DND-41 (cell line): ENCODE results near the gene CELSR3.

ENCODE experiments used
- ATAC-seq: fragments of 200-7000 bp; cut with Tn5 transposase; 3 replicates; pipeline ENCODE4 v1.9.1; 2021; ENCODE audit warnings: low read depth; ENCODE audit not compliant: insufficient read depth
- DNase-seq: peaks from one replicate; pipeline ENCODE4 v3.0.0-alpha.2; 2020
- H2AFZ ChIP-seq: 2 replicates; pipeline ENCODE4 v1.6.0; 2012; ENCODE audit warnings: low read depth, low read length
- H3K27ac ChIP-seq: 2 replicates; pipeline ENCODE4 v1.5.1; 2012; ENCODE audit warnings: low read length, inconsistent platforms
- H3K27me3 ChIP-seq: fragments of 200-600 bp; sonication (generic); 2 replicates; pipeline ENCODE4 v1.6.0; 2012; ENCODE audit warnings: low read length, mild to moderate bottlenecking, inconsistent platforms; ENCODE audit not compliant: insufficient read depth, poor library complexity
- H3K36me3 ChIP-seq: 2 replicates; pipeline ENCODE4 v1.5.1; 2012; ENCODE audit warnings: low read length, inconsistent platforms; ENCODE audit not compliant: insufficient read depth
- H3K4me1 ChIP-seq: 2 replicates; pipeline ENCODE4 v1.5.1; 2012; ENCODE audit warnings: mild to moderate bottlenecking, low read length; ENCODE audit not compliant: insufficient read depth
- H3K4me2 ChIP-seq: 2 replicates; pipeline ENCODE4 v1.6.0; 2012; ENCODE audit warnings: mild to moderate bottlenecking, moderate library complexity, low read length, inconsistent platforms; ENCODE audit not compliant: insufficient read depth
- H3K4me3 ChIP-seq, 2 experiments: fragments of 200-600 bp in 1 of 2; shearing (Covaris generic) in 1 of 2; 2 replicates each; pipeline ENCODE4 v1.5.1; 2012 to 2016; ENCODE audit warnings: inconsistent platforms in 2 of 2, low read length in 2 of 2, mild to moderate bottlenecking in 2 of 2, low read depth in 1 of 2, moderate library complexity in 1 of 2
- H3K79me2 ChIP-seq: 2 replicates; pipeline ENCODE4 v1.6.0; 2012; ENCODE audit warnings: low read length, inconsistent platforms; ENCODE audit not compliant: insufficient read depth
- H3K9ac ChIP-seq: 2 replicates; pipeline ENCODE4 v1.6.0; 2012; ENCODE audit warnings: low read depth, mild to moderate bottlenecking, inconsistent platforms, low read length, moderate library complexity
- H3K9me3 ChIP-seq: 2 replicates; pipeline ENCODE4 v1.5.1; 2012; ENCODE audit warnings: low read length, moderate library complexity, mild to moderate bottlenecking, inconsistent platforms; ENCODE audit not compliant: insufficient read depth, severe bottlenecking
- H4K20me1 ChIP-seq: 2 replicates; pipeline ENCODE4 v1.6.0; 2012; ENCODE audit warnings: low read length; ENCODE audit not compliant: insufficient read depth
- EZH2 ChIP-seq: IDR thresholded peaks from 3 replicates; pipeline ENCODE4 v1.6.1; 2012; ENCODE audit warnings: borderline replicate concordance, low read depth, mild to moderate bottlenecking, moderate library complexity, low read length, inconsistent platforms; ENCODE audit not compliant: severe bottlenecking
- TF ChIP-seq, protein P1 (sequence below): IDR thresholded peaks from 2 replicates; pipeline ENCODE4 v1.5.1; 2012; ENCODE audit warnings: borderline replicate concordance, low read length, moderate library complexity, mild to moderate bottlenecking; ENCODE audit not compliant: poor library complexity, severe bottlenecking; ENCODE audit errors: extremely low read depth

The CELSR3 gene

DNA sequence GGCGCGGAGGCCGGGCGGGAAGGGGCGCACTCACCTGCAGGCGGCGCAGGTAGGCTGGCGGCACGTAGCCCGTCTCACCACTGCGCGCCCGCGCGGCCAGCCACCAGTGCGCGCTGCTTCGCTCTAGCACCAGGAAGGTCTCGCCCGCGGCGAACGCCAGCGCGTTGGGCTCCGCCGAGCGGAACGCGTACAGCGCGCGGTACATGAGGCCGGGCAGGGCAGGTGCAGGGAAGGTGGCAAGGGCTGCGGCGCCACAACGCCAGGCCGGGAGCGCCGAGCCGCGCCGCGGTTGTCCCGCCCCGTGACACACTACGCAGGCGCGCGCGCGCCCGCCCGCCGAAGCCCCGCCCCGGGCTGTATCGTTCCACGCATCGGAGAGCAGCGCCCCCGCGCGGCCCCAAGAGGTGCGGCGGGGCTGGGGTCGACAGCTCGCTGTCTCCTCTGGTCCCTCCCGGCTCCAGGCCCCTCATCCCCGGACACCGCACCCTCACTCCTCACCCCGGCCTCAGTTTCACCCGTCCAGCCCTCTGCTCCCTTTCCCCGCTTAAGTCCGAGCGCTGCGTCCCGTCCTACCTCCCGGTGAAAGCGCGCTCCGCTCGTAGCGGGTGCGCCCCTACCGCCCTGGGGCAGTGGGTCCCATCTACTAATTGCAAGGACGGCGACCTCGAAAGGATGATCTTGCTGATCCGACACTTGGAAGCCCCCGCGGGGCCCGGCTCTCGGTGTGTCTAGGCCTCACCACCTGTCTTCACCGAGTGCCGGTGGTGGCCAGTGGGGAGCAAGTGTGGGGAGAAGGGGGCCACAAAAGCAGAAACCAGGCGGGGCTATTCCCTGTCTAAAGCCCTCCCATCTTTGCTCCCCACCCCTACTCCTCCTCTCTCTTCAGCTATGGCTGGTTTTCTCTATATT lies 23.2 kb upstream of the CELSR3 start, which contains the start of gene NCKIPSD:
Gene NCKIPSD, minus strand, starts transcription at position 313 of the 909 bp plus-strand sequence. Its CDS starts 108 bp downstream, at position 205.
- H2AFZ ChIP-seq: peak within 1 kb of the TSS; percentile 97
- H3K27me3 ChIP-seq: no peaks in the 10 kb centered on the region
- H3K4me2 ChIP-seq: peak within 1 kb of the TSS; percentile 88
- ATAC-seq: peak; percentile 85
- peak within 1 kb of the TSS; percentile 92 for H3K9ac ChIP-seq
- DNase-seq: peak; percentile 88
- peak within 1 kb of the TSS; percentile 88 to 97 for H3K4me3 ChIP-seq
- TF ChIP-seq EZH2: no peak
- TF ChIP-seq, protein P1, sequence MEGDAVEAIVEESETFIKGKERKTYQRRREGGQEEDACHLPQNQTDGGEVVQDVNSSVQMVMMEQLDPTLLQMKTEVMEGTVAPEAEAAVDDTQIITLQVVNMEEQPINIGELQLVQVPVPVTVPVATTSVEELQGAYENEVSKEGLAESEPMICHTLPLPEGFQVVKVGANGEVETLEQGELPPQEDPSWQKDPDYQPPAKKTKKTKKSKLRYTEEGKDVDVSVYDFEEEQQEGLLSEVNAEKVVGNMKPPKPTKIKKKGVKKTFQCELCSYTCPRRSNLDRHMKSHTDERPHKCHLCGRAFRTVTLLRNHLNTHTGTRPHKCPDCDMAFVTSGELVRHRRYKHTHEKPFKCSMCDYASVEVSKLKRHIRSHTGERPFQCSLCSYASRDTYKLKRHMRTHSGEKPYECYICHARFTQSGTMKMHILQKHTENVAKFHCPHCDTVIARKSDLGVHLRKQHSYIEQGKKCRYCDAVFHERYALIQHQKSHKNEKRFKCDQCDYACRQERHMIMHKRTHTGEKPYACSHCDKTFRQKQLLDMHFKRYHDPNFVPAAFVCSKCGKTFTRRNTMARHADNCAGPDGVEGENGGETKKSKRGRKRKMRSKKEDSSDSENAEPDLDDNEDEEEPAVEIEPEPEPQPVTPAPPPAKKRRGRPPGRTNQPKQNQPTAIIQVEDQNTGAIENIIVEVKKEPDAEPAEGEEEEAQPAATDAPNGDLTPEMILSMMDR: peak; percentile 80
- H3K79me2 ChIP-seq: peaks cover 20% of the 10 kb centered on the region
- peak within 1 kb of the TSS; percentile 92 for H3K27ac ChIP-seq
- peaks cover 24% of the 10 kb centered on the region for H4K20me1 ChIP-seq
- no peaks in the 10 kb centered on the region for H3K9me3 ChIP-seq
- peaks cover 63% of the 10 kb centered on the region for H3K36me3 ChIP-seq
- H3K4me1 ChIP-seq: peaks cover 29% of the 10 kb centered on the region

DNA sequence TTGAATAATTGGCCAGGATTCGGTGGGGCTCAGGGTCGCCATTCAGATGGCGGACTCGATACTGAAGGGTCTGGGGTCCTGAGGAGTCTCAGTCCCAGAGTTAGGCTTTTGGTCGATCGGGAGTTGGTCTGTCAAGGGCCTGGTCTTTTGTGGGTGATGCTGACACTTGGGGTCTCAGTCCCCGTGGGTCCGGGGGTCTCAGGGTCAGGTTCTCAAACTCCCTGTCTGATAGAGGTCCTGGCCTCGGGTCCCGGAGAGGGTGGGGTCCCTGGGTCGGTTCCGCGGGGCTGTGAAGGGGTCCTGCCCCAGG lies 22.6 kb upstream of the CELSR3 start:
- ATAC-seq (no peak), DNase-seq (no peak)
- Histone ChIP-seq H3K9me3 (no peaks in the 10 kb centered on the region), H3K27me3 (no peaks in the 10 kb centered on the region), H4K20me1 (peaks cover 22% of the 10 kb centered on the region), H3K9ac (peak overlapping the region; percentile 92), H2AFZ (peak overlapping the region; percentile 97), H3K27ac (peak overlapping the region; percentile 92), H3K4me1 (peaks cover 29% of the 10 kb centered on the region), H3K36me3 (peaks cover 63% of the 10 kb centered on the region), H3K4me3 (peak overlapping the region; percentile 88 to 97), H3K79me2 (peaks cover 20% of the 10 kb centered on the region), H3K4me2 (peak overlapping the region; percentile 88)
- TF ChIP-seq, protein P1: no peak
- TF ChIP-seq EZH2: no peak

DNA sequence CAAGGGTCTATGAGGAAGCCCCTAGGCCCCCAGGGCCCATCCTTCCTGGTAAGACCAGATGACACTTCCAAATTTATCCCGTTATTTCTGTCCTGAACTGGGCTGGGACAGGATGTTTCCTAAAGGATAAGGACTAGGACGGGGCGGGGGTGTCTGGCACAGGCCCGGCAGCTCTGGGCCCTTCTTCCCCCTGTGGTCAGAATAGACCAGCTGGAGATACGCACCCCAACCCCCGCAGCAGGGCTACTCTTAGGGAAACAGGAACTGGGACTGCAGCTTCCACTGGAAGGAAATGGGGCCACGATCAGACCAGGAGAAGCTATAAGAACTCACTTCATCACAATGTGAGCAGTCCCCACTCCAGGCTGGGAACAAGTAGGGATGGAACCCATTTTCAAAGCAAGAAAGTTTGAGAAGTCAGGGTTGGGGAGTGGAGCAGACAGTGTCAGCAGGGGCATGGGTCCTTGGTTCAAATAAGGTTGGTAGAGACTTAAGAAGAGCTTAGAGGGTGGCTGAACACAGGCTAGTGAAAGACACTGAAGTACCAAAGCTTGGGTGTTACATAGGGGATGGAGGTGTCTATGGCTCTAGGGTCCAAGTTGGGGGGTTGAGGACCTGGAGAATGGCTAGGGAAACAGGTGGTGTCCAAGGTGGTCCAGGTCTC lies 21.9 kb upstream of the CELSR3 start:
- Histone ChIP-seq H2AFZ (no peak overlapping the region), H3K36me3 (peaks cover 63% of the 10 kb centered on the region), H3K9me3 (no peaks in the 10 kb centered on the region), H3K9ac (peak overlapping the region; percentile 92), H3K27ac (peak overlapping the region; percentile 7; the same call in 1 of the 2 replicates), H3K4me1 (peaks cover 29% of the 10 kb centered on the region), H3K27me3 (no peaks in the 10 kb centered on the region), H3K4me3 (peak overlapping the region; percentile 1 to 97; a peak in 3 of 4 replicates), H4K20me1 (peaks cover 20% of the 10 kb centered on the region), H3K79me2 (peaks cover 20% of the 10 kb centered on the region), H3K4me2 (peak overlapping the region; percentile 88)
- ATAC-seq (no peak), DNase-seq (no peak)
- TF ChIP-seq EZH2: no peak

DNA sequence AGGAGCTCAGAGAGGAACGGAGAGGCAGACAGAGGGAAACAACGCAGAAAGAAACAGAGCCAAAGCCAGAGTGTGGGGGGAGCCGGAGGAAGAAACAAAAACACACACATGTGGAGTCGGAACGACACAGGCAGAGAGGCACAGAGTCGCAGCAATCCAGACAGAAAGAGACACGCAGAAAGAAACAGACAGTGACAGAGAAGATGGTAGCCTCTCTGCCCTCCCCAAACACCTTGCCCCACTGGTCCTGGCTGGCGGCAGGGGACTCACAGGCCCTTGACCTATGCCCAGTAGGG lies 21.3 kb upstream of the CELSR3 start:
- no peak overlapping the region for H2AFZ ChIP-seq
- peaks cover 63% of the 10 kb centered on the region for H3K36me3 ChIP-seq
- H3K4me2 ChIP-seq: peak overlapping the region; percentile 88
- peaks cover 29% of the 10 kb centered on the region for H3K4me1 ChIP-seq
- peak overlapping the region; percentile 92; the same call in 1 of the 2 replicates for H3K9ac ChIP-seq
- H3K27me3 ChIP-seq: no peaks in the 10 kb centered on the region
- peak overlapping the region; percentile 18; the same call in 1 of the 2 replicates for H3K27ac ChIP-seq
- DNase-seq (no peak), ATAC-seq (no peak)
- H3K4me3 ChIP-seq: peak overlapping the region in 1 of 2 experiments; percentile 97; a peak in 2 of 4 replicates
- peaks cover 16% of the 10 kb centered on the region for H4K20me1 ChIP-seq
- H3K79me2 ChIP-seq: peaks cover 20% of the 10 kb centered on the region
- no peaks in the 10 kb centered on the region for H3K9me3 ChIP-seq
- TF ChIP-seq, protein P1: no peak
- no peak for TF ChIP-seq EZH2
